Immature natural killer cell (primary cell): ENCODE results near the gene ACTMAP. TPM values are rescaled to one million over a fixed set of nuclear protein-coding genes. Genes with fewer than 3 reads are reported as not detected.
"Not testable (repeated sequence)": the region's sequence is repeated elsewhere in the genome, so short reads cannot be mapped to it uniquely, and the experiment has no call there.

Experiments used
- DNase-seq, 3 donors: peaks; one replicate each; pipeline ENCODE4 v3.0.0; 2022; ENCODE audit warnings: mixed read lengths in 1 of 3
- H3K27ac Mint-ChIP-seq, 6 donors: one replicate each; pipeline ENCODE4 v1.8.0; 2020; ENCODE audit warnings: mixed read lengths in 6 of 6, mild to moderate bottlenecking in 5 of 6, inconsistent platforms in 4 of 6, moderate library complexity in 3 of 6
- H3K27me3 Mint-ChIP-seq, 3 donors: one replicate each; pipeline ENCODE4 v1.8.0; 2020 to 2021; ENCODE audit warnings: low read depth in 3 of 3, mild to moderate bottlenecking in 3 of 3, mixed read lengths in 3 of 3, moderate library complexity in 3 of 3, inconsistent platforms in 1 of 3
- H3K36me3 Mint-ChIP-seq, 3 donors: one replicate each; pipeline ENCODE4 v1.8.0; 2020; ENCODE audit warnings: mixed read lengths in 3 of 3, inconsistent platforms in 2 of 3, mild to moderate bottlenecking in 2 of 3
- H3K4me1 Mint-ChIP-seq, 2 donors: one replicate each; pipeline ENCODE4 v1.8.0; 2020; ENCODE audit warnings: inconsistent platforms in 2 of 2, mild to moderate bottlenecking in 2 of 2, mixed read lengths in 2 of 2, moderate library complexity in 1 of 2
- H3K4me3 Mint-ChIP-seq, 5 donors: one replicate each; pipeline ENCODE4 v1.8.0; 2020; ENCODE audit warnings: mild to moderate bottlenecking in 5 of 5, mixed read lengths in 5 of 5, inconsistent platforms in 3 of 5, moderate library complexity in 3 of 5
- H3K9me3 Mint-ChIP-seq, 6 donors: one replicate each; pipeline ENCODE4 v1.8.0; 2020; ENCODE audit warnings: mild to moderate bottlenecking in 6 of 6, mixed read lengths in 6 of 6, inconsistent platforms in 4 of 6, moderate library complexity in 3 of 6
- polyA plus RNA-seq, 3 donors: library from polyadenylated mRNA; unstranded; fragments of 300-500 nt; fragmentation: Illumina TruSeq; gene quantifications; one replicate each; pipeline ENCODE4 v1.2.3, GENCODE V29; 2021

The ACTMAP gene
- polyA plus RNA-seq, 3 donors from 2014 or later: 3.1 to 6.2 TPM; not detected in 1

DNA sequence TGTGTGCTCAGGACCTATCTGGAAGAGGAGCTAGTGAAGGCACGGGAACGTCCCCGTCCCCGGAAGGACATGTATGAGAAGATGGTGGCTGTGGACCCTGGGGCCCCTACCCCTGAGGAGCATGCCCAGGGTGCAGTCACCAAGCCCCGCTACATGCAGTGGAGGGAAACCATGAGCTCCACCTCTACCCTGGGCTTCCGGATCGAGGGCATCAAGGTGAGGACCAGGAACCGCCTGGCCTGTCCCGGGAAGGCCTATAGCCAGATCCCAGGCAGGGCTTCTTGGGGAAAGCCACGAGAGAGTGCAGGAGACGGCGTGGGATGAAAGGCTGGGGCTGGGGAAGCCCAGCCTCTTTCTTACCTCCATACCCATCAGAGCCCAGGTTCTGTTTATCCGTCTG lies 17.1 kb downstream of the ACTMAP start:
- peaks cover 22 to 52% (median 28%) of the 10 kb centered on the region in 3 donors for H3K36me3 Mint-ChIP-seq
- no peak for DNase-seq
- H3K9me3 Mint-ChIP-seq: no peaks in the 10 kb centered on the region
- no peak overlapping the region for H3K4me3 Mint-ChIP-seq
- H3K27me3 Mint-ChIP-seq: no peaks in the 10 kb centered on the region
- H3K4me1 Mint-ChIP-seq: no peaks in the 10 kb centered on the region
- H3K27ac Mint-ChIP-seq: no peak overlapping the region

DNA sequence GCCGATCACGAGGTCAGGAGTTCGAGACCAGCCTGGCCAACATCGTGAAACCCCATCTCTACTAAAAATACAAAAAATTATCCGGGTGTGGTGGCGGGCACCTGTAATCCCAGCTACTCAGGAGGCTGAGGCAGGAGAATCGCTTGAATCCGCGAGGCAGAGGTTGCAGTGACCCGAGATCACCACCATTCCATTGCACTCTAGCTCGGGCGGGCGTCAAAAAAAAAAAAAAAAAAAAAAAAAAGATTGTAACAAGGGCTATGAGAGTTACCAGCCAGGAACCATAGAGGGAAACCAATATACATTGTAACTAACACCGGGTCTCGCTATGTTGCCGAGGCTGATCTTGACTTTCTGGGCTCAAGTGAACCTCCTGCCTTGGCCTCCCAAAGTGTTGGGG lies 18.0 kb downstream of the ACTMAP start:
- H3K27me3 Mint-ChIP-seq, H3K4me3 Mint-ChIP-seq, H3K27ac Mint-ChIP-seq, H3K4me1 Mint-ChIP-seq, H3K9me3 Mint-ChIP-seq, DNase-seq: not testable (repeated sequence)
- H3K36me3 Mint-ChIP-seq: peaks cover 22 to 56% (median 28%) of the 10 kb centered on the region in 3 donors

DNA sequence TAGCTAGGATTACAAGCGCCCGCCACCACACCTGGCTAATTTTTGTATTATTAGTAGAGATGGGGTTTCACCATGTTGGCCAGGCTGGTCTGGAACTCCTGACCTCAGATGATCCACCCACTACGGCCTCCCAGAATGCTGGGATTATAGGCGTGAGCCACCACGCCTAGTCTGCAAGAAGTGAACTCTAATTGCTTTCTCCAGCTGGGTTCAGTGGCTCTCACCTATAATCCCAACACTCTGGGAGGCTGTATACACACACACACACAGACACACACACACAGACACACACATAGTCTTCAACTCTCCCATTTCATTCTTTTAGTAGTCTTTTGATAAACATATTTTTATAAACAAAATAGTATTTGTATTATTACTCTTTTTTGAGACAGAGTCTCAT lies 20.2 kb downstream of the ACTMAP start:
- H3K27me3 Mint-ChIP-seq, H3K9me3 Mint-ChIP-seq, H3K4me3 Mint-ChIP-seq, DNase-seq, H3K4me1 Mint-ChIP-seq, H3K27ac Mint-ChIP-seq: not testable (repeated sequence)
- H3K36me3 Mint-ChIP-seq: peaks cover 16 to 59% (median 22%) of the 10 kb centered on the region in 3 donors

DNA sequence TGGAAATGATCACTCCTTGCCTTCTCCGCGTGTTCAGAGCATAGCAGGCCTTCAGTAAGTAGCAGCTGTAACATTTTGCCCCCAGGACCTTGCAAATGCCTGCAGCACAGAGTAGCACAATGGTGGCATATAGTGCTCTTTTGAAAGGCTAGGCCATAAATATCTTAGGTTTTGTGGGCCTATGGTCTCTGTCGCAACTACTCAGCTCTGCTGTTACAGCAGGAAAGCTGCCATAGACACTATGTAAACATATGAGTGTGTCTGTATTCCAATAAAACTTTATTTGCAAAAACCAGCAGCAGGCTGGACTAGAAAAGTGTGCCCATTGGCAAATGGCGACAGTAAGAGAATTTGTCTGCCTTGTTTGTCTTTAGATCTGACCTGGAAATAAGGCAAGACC lies 24.0 kb downstream of the ACTMAP start:
- no peak for DNase-seq
- H3K9me3 Mint-ChIP-seq: no peaks in the 10 kb centered on the region
- peaks cover 10 to 13% of the 10 kb centered on the region in 2 donors for H3K4me1 Mint-ChIP-seq
- H3K27ac Mint-ChIP-seq: no peak overlapping the region
- H3K27me3 Mint-ChIP-seq: peaks cover 0 to 6% (median 0%) of the 10 kb centered on the region in 3 donors
- no peak overlapping the region for H3K4me3 Mint-ChIP-seq
- peaks cover 9 to 40% (median 21%) of the 10 kb centered on the region in 3 donors for H3K36me3 Mint-ChIP-seq

DNA sequence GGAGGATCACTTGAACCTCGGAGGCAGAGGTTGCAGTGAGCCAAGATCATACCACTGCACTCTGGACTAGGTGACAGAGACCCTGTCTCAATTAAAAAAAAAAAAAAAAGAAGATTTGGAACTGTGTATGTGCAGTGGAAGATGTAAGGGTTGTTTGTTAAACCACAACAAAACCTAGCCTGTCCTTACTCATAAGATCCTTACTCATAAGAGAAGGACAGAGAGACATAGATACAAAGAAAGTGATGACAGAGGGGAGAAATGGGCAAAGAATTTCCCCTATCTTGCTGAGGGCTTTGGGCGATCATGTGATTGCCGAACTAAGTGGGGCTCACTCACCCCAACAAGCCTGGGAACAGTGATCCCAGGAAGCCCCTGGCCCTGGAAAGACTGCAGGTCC lies 25.4 kb downstream of the ACTMAP start:
- peaks cover 25 to 26% of the 10 kb centered on the region in 2 donors for H3K4me1 Mint-ChIP-seq
- H3K4me3 Mint-ChIP-seq: no peak overlapping the region
- DNase-seq: no peak
- peaks cover 0 to 6% (median 3%) of the 10 kb centered on the region in 3 donors for H3K27me3 Mint-ChIP-seq
- H3K9me3 Mint-ChIP-seq: no peaks in the 10 kb centered on the region
- peaks cover 0 to 35% (median 12%) of the 10 kb centered on the region in 3 donors for H3K36me3 Mint-ChIP-seq
- H3K27ac Mint-ChIP-seq: no peak overlapping the region

DNA sequence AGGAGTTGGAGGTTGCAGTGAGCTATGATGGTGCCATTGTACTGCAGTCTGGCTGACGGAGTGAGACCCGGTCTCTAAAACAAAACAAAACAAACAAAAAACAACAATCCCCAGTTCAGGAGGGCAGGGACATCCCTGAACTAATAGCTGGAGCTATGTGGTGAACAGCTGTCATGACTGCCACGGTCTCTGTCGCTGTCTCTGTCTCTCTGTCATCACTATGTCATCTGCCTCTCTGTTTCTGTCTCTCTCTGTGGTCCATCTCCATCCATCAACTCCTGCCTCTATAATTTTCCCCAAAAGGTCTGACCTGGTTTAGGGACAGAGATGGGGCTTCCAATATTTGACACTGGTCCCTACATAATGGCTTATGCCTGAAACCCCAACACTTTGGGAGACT lies 26.0 kb downstream of the ACTMAP start:
- Mint-ChIP-seq H3K36me3 (peaks cover 0 to 35% (median 12%) of the 10 kb centered on the region in 3 donors), H3K4me1 (peaks cover 30 to 32% of the 10 kb centered on the region in 2 donors), H3K9me3 (no peaks in the 10 kb centered on the region), H3K27ac (no peak overlapping the region), H3K27me3 (peaks cover 0 to 6% (median 3%) of the 10 kb centered on the region in 3 donors), H3K4me3 (no peak overlapping the region)
- DNase-seq: no peak

DNA sequence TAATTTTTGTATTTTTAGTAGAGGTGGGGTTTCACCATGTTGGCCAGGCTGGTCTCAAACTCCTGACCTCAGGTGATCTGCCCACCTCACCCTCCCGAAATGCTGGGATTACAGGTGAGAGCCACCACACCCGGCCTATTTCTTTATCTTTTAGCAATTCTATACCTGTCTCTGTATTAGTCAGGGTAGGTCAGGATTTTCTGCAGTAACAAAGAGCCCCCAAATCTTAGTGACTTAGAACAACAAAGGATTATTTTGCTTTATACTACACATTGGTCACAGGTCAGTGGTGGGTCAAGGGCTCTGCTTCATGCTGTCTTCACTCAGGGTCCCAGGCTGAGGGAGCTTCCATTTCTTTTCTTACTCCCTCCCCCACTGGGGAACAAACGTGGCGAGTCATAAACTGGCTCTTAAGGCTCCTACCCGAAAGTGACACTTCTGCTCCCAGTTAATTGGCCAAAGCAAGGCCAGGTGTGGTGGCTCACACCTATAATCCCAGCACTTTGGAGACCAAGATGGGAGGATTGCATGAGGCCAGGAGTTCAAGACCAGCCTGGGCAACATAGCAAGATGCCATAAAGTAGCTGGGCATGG lies 26.5 kb downstream of the ACTMAP start:
- H3K4me3 Mint-ChIP-seq: no peak overlapping the region
- H3K36me3 Mint-ChIP-seq: peaks cover 0 to 32% (median 12%) of the 10 kb centered on the region in 3 donors
- peak overlapping the region in 1 of 6 donors; percentile 46 for H3K27ac Mint-ChIP-seq
- H3K9me3 Mint-ChIP-seq: no peaks in the 10 kb centered on the region
- H3K27me3 Mint-ChIP-seq: peaks cover 0 to 6% (median 3%) of the 10 kb centered on the region in 3 donors
- no peak for DNase-seq
- peaks cover 36% of the 10 kb centered on the region in 2 donors for H3K4me1 Mint-ChIP-seq

DNA sequence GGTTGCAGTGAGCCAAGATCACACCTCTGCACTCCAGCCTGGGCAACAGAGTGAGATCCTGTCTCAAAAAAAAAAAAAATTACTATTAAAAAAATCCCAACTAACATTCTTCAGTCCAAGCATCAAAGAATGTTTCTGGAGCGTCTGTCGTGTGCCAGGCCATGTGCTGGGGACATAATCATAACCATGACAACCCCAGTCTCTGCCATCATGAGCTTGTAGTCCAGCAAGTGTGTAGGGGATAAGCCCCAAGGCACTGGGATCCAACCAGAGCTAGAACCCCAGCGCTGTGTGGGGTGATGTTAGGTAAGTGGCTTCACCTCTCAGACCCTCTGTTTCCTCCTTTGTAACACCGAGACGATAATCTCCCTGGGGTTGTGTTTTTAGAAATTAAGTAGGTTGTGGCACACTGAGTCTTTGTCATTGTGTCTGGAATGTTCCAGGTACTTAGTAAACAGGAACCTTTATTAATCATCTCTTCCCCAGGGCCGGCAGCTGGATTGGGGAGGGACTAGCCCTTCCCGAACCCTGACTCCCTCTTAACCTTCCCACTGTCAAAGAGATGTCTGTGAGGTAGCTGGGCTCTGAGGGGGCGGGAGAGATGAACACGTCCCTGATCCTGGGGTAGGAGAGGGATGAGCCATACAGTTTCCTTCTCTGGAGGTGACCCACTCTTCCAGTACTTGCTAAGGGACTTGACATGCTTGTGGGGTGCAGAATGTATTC lies 28.2 kb downstream of the ACTMAP start:
- Mint-ChIP-seq H3K4me3 (no peak overlapping the region), H3K4me1 (peaks cover 44 to 51% of the 10 kb centered on the region in 2 donors), H3K27me3 (peaks cover 3 to 6% (median 3%) of the 10 kb centered on the region in 3 donors), H3K36me3 (peaks cover 0 to 19% (median 8%) of the 10 kb centered on the region in 3 donors), H3K27ac (peak overlapping the region in 1 of 6 donors; percentile 40), H3K9me3 (no peaks in the 10 kb centered on the region)
- no peak for DNase-seq

DNA sequence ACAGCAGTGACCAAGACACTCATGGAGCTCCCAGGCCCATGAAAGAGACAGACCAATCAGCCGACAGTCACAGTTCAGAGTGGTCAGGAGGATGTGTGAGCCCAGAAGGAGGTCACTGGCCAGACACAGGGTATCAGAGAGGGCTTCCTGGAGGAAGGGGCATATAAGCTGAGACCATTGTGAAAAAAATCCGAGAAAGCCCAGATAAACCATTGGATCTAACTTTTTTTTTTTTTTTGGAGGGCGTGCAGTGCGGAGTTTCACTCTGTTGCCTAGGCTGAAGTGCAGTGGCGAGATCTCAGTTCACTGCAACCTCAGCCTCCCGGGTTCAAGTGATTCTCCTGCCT lies 29.2 kb downstream of the ACTMAP start:
- Mint-ChIP-seq H3K4me3 (peak overlapping the region in 3 of 5 donors; percentile 48 to 58 (median 49)), H3K27ac (peak overlapping the region in 3 of 6 donors; percentile 13 to 86 (median 59)), H3K36me3 (peaks cover 0 to 13% (median 8%) of the 10 kb centered on the region in 3 donors), H3K9me3 (no peaks in the 10 kb centered on the region), H3K27me3 (peaks cover 6 to 10% (median 9%) of the 10 kb centered on the region in 3 donors), H3K4me1 (peaks cover 52 to 57% of the 10 kb centered on the region in 2 donors)
- DNase-seq: no peak

DNA sequence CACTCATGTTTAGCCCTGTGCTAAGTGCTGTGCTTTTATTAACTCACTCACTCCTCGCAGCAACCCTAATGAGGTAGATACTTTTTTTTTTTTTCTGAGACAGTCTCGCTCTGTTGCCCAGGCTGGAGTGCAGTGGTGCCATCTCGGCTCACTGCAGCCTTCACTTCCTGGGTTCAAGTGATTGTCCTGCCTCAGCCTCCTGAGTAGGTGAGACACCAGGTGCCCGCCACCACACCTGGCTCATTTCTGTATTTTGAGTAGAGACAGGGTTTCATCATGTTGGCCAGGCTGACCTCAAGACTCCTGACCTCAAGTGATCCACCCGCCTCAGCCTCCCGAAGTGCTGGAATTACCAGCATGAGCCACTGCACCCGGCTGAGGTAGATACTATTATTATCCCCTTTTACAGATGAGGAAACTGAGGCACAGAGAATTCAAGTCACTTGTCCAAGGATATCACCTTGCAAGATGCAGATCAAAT lies 30.8 kb downstream of the ACTMAP start:
- peak overlapping the region in 4 of 6 donors; percentile 40 to 98 (median 51) for H3K27ac Mint-ChIP-seq
- no peaks in the 10 kb centered on the region for H3K9me3 Mint-ChIP-seq
- H3K4me3 Mint-ChIP-seq: peak overlapping the region; percentile 38 to 90 (median 83)
- peaks cover 0 to 7% (median 7%) of the 10 kb centered on the region in 3 donors for H3K36me3 Mint-ChIP-seq
- no peak for DNase-seq
- H3K4me1 Mint-ChIP-seq: peaks cover 69 to 74% of the 10 kb centered on the region in 2 donors
- peaks cover 10 to 20% (median 16%) of the 10 kb centered on the region in 3 donors for H3K27me3 Mint-ChIP-seq

DNA sequence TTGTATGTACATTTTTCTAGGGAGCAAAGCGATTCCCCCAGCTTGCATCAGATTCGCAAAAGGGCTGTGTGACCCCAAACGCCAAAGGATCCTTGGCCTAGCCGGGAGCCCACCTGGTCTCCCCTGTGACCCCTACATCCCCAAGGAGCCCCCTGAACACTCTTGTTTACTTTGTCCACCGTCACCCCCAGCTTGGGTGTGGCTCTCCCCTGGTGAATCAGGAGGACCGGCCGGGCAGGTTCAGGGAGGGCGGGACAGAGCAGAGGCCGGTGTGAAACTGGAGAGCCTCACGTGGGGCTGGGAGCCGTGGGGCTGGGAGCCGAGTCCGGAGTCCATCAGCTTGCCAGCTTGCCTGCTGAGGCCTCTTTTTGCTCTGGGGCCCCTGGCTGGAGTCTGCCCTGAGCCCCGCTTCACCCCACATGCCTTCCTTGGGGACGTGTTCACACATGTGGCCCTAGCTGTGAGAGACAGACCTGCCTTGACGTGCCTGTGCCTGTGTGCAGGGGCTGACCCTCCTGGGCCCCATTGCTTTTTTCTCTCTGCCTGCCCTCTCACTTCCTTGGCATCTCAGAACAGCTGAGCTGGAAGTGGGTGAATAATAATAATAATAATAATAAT lies 31.4 kb downstream of the ACTMAP start:
- peaks cover 0 to 8% (median 4%) of the 10 kb centered on the region in 3 donors for H3K36me3 Mint-ChIP-seq
- H3K27me3 Mint-ChIP-seq: peaks cover 11 to 23% (median 16%) of the 10 kb centered on the region in 3 donors
- H3K4me3 Mint-ChIP-seq: peak overlapping the region; percentile 83 to 93 (median 90)
- DNase-seq: peak in 1 of 3 donors; percentile 11
- peak overlapping the region; percentile 76 to 98 (median 93) for H3K27ac Mint-ChIP-seq
- H3K4me1 Mint-ChIP-seq: peaks cover 74 to 75% of the 10 kb centered on the region in 2 donors
- H3K9me3 Mint-ChIP-seq: no peaks in the 10 kb centered on the region

DNA sequence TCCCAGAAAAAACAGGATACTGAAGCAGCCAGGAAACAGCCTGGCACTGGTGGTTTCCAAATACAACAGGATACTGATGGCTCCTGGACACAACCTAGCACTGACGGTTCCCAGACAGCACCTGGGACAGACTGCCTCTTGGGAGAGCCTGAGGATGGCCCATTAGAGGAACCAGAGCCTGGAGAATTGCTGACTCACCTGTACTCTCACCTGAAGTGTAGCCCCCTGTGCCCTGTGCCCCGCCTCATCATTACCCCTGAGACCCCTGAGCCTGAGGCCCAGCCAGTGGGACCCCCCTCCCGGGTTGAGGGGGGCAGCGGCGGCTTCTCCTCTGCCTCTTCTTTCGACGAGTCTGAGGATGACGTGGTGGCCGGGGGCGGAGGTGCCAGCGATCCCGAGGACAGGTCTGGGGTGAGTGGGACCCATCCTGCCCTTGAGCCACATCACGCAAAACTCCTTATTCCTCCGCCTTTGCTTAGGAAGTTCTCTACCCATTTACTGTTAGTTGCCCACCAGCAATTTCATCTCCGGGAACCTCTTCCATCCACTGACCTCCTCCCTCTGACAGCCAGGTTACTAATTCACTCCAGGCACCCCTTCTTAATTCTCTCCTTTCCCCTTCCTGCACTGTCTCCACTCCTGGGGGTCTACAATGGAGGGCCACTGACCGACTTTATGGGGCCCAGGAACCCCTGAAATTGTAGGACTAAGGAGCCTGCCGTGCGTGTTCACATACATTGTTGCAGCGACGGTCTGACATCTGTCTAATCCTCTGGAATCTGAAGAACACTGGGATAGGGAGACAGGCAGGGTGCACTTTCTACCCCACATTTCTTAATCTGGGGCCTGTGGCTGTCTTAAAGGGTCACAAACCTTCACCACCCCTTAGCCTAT lies 32.1 kb downstream of the ACTMAP start:
- no peak for DNase-seq
- peaks cover 76 to 79% of the 10 kb centered on the region in 2 donors for H3K4me1 Mint-ChIP-seq
- H3K36me3 Mint-ChIP-seq: peaks cover 0 to 8% (median 4%) of the 10 kb centered on the region in 3 donors
- peak overlapping the region; percentile 83 to 93 (median 90) for H3K4me3 Mint-ChIP-seq
- H3K27me3 Mint-ChIP-seq: peaks cover 13 to 24% (median 16%) of the 10 kb centered on the region in 3 donors
- H3K27ac Mint-ChIP-seq: peak overlapping the region; percentile 84 to 98 (median 93)
- no peaks in the 10 kb centered on the region for H3K9me3 Mint-ChIP-seq

DNA sequence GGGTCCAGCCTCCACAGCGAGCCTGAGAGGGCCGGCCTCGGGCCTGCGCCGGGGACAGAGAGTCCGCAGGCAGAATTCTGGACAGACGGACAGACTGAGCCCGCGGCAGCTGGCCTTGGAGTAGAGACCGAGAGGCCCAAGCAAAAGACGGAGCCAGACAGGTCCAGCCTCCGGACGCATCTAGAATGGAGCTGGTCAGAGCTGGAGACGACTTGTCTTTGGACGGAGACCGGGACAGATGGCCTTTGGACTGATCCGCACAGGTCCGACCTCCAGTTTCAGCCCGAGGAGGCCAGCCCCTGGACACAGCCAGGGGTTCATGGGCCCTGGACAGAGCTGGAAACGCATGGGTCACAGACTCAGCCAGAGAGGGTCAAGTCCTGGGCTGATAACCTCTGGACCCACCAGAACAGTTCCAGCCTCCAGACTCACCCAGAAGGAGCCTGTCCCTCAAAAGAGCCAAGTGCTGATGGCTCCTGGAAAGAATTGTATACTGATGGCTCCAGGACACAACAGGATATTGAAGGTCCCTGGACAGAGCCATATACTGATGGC lies 32.9 kb downstream of the ACTMAP start:
- Mint-ChIP-seq H3K36me3 (peaks cover 0 to 13% (median 4%) of the 10 kb centered on the region in 3 donors), H3K4me1 (peaks cover 78 to 80% of the 10 kb centered on the region in 2 donors), H3K27me3 (peaks cover 10 to 24% (median 16%) of the 10 kb centered on the region in 3 donors), H3K4me3 (peak overlapping the region; percentile 69 to 91 (median 74)), H3K9me3 (no peaks in the 10 kb centered on the region), H3K27ac (peak overlapping the region; percentile 39 to 98 (median 70))
- no peak for DNase-seq
